ENCODE measurements around the gene DPP7.

GRCh38 chr9:137163805-137164204, 49.3 kb upstream of the DPP7 start:
- TF ChIP-seq CTCF (IDR thresholded peaks at IDR 0.05), result no peak
- no peak for TF ChIP-seq EP300 (IDR thresholded peaks at IDR 0.05)
- TF ChIP-seq POLR2AphosphoS5 (IDR thresholded peaks at IDR 0.05), result no peak

Data from suprapubic skin (tissue), 4 donors.